Left lobe of liver (tissue), 2 donors: ENCODE results near the gene XKR3. TPM values are rescaled to one million over a fixed set of nuclear protein-coding genes. Genes with fewer than 3 reads are reported as not detected.
"Not testable (repeated sequence)": the region's sequence is repeated elsewhere in the genome, so short reads cannot be mapped to it uniquely, and the experiment has no call there.

ENCODE experiments used
- ATAC-seq: fragments of 200-7000 bp; cut with Tn5 transposase; one replicate; pipeline ENCODE4 v1.9.1; 2020; ENCODE audit warnings: mild to moderate bottlenecking, moderate library complexity
- DNase-seq: peaks from one replicate; pipeline ENCODE4 v3.0.0-alpha.2; 2020; ENCODE audit warnings: low spot score
- total RNA-seq: library from RNA; stranded (reverse); gene quantifications from one replicate; pipeline ENCODE4 v1.2.1, GENCODE V29; 2021
- donor health status: DM: no; HTN: no; CAD: no; lungs with moderate emphysema.
- donor health status: DM: no; HTN: yes; CAD: no.

The XKR3 gene
- not detected for total RNA-seq

DNA sequence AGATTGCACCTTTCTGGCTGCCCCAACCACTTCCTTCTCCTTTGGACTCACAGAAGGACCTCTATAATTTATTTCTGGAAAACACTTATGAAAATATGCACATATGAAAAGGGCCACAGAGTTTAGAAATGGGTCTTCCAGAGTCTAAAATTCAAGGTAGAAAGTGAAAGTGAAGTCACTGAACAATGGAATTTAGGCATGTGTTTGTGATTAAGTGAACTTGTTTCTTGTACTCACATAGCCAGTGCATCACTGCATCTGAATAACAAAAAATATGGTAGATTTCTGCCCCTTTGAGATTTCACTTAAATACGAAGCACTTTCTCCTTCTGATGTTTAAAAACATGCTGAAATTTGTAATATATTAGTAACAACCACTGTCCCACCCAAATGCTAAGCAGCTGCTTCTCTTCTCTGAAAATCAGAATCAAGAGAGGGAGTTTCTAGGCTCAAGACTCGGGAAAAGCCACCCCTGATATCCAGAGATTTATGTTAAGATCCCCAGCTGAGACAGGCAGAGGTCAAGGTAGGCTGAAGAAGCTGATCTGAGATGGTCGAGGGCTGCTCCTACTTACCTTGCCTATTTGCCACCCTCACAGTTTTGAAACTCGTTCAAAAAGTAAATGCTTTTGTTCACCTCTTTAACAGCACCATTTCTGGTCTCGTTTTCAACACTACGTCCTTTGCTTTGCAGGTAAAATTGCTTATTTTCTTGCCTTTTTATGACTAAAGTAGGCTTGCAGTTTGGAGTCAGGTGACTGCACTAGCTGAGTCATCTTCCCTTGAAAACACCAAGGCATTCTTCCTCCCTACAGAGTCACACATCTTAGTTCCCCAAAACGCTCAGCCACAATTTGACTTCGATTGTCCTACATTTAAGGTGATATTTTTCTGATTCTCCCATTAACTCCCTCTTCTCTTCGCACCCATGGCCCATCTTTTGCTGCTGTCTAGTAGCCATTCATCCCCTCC is at the start of gene XKR3:
Gene XKR3 (minus strand): TSS at position 696 of the 972 bp plus-strand sequence. CDS start 17,338 bp downstream, outside the sequence.
- ATAC-seq (no peak), DNase-seq (no peak)

DNA sequence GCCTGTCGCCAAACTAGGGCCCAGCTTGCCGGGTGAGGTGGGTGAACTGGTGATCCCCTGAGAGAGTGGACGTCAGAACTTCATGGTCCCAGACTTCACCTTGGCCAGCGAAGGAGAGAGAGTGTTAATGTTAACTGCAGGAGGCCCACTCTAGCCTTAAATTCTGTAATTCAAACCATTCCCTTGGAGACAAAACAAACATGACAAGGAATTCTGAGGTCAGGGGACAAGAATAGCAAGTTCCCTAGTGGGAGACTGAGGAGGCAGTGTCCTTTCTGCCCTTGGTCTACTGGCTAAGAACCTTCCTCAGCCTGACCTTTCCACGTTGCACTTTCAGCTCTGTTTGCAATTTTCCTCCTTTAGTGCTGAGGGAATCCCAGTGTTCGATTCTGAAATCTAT is 44.4 kb upstream of the XKR3 start:
- not testable (repeated sequence) for ATAC-seq, DNase-seq

DNA sequence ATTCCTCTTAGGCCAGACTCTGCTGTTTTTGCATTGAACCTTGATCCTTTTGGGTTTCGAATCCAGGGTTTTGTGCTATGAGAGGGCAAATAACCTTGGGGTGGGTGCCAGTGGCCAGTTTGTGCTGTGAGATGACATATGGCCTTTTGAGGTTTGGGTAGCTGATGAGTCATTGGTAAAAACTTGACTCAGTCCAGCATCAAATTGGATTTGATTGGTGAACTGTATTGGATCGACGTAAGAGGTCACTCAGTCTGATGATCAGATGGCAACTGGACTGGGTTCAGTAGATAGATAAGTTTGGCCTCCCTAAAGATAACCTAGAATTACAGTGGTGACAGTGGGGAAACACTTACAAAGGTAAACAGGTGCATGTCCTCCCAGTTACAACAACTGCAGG is 41.0 kb upstream of the XKR3 start:
- DNase-seq, result no peak
- ATAC-seq, result no peak

DNA sequence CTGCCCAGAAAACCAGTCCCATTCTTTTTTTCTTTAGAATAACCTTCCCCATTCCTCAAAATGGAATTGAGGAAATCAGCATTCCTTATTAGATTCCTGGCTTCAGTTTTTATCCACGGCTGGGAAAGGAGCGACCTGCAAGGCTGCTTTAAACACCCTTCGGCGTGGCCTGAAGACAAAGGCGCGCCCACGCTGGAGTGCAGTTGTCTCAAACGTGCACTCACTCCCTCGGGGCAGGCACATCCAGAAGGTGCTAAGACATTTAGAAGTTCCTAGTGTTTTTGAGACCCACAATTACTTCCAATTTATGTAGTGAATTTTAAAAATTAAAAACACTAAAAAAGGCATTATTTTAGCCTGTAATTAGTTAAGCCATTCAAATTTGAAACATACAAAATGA is 31.6 kb upstream of the XKR3 start:
- DNase-seq, ATAC-seq: not testable (repeated sequence)

DNA sequence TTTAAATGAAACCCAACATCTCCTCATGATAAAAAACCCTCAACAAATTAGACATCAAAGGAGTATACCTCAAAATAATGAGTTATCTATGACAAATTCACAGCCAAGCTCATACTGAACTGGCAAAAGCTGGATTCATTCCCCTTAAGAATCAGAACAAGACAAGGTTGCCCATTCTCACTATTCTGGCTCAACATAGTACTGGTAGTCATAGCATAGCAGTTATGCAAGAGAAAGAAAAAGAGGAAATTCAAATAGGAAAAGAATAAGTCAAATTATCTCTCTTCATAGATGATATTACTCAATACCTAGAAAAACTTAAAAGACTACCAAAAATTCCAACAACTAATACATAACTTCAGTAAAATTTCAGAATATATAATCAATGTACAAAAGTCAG is 29.4 kb upstream of the XKR3 start:
- ATAC-seq (no peak), DNase-seq (no peak)

DNA sequence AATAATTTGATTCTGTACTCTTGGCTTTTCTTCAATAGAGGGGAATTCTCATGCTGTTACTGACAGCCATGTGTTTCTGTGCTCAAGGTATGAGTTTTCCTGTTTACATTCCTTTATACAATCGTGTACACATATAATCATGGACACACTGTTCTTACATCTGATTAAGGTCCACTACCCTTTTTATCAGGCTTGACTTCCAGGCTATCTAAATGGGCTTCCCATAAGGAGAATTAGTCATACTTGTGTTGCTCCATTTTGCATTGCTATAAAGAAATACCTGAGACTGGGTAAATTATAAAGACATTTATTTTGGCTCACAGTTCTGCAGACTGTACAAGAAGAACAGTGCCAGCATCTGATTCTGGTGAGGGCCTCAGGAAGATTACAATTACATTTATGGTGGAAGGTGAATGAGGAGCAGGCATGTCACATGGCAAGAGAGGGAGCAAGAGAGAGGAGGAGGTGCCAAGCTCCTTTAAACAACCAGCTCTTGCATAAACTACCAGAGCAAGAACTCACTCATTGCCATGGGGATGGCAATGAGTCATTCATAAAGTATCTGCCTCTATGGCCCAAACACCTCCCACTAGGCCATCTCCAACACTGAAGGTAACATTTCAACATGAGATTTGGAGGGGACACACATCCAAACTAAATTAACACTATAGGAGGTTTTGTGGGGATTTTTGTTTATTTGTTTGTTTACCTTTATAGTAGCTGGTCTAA is 26.2 kb upstream of the XKR3 start:
- not testable (repeated sequence) for DNase-seq, ATAC-seq

DNA sequence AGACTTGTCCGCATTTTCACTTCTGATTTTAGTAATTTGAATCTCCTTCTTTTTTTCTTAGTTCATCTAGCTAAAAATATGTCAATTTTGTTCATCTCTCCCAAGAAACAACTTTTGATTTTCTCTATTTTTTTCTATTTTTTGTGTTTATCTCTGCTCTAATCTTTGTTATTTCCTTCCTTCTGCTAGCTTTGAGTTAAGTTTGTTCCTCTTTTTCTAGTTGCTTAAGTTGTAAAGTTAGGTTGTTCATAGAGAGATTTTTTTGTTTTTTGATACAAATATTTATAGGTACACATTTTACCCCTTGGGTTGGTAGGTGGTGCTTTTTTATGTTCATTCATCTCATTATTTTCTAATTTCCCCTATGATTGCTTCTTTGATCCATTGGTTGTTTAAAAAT is 22.1 kb upstream of the XKR3 start:
- no peak for ATAC-seq
- DNase-seq, result no peak

DNA sequence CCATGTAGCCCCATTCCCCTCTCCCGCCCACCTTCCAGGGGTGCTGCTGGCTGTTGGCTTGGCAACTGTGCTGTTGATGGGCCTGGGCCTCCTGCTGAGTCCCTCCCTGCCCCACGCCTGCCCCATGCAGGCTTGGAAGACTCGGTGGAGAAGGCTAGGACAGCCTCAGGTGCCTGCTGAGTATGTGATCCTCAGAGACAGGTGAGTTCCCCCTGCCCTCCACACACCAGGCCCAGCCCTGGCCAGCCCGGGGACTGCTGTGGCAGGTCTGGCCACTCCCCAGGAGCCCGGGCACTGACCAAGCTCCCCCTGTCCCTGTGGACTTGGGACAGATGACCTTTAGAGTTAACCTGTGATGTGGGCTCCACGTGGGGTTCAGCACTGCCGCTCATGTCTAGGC is 20.7 kb upstream of the XKR3 start:
- no peak for ATAC-seq
- DNase-seq, result no peak

DNA sequence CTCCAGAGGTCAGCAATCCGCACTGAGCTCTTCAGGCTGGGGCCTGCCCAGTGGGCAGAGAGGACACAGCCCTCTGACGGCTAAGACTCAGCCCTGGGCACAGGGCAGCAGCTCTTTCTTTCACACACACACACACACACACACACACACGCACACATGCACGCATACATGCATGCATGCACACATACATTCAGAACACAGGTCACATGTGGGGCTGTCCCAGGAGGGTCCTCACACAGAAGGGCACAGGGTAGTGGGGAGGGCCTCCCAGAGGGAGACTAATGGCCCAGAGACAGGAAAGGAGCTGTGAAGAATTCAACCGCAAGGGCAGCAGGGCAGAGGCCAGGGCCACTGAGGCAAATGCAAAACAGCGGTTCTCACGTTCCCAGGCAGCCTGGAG is 20.3 kb upstream of the XKR3 start:
- no peak for DNase-seq
- no peak for ATAC-seq

DNA sequence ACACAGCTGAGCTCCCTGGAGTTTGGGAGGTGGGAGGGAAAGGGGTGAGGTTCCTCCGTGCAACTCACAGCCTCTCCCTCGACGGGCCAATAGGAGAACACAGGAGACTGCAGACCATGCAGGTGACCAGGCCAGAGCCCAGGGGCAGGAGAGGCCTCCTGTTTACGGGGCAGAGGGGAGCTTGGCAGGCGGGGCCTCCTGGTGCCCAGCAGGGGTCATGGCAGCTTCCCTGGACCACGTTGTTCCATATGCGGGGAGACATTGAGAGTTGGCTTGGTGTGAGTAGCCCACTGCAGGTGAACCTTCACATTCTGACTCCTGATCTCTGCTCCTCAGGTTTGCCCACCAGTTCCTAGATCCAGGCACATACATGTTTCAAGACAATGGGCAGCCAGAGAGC is 19.3 kb upstream of the XKR3 start:
- ATAC-seq (no peak), DNase-seq (no peak)

DNA sequence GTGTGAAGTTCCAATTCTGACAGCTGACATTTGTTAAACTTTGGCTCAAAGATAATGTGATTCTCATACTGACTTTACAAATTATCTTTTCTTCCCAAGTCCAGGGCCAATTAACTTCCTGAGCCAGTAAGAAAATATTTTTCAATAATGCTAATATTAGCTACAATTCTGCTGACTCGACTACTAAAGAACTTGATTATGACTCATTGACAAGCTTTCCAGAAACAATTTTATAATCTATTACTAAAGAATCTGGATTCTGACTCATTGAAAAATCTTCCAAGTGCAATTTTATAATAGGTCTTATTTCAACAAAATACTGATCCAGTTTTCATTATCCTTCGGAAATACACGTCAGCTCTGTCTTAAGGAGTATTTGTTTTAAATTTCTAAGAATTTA is 12.9 kb upstream of the XKR3 start:
- ATAC-seq (no peak), DNase-seq (no peak)

DNA sequence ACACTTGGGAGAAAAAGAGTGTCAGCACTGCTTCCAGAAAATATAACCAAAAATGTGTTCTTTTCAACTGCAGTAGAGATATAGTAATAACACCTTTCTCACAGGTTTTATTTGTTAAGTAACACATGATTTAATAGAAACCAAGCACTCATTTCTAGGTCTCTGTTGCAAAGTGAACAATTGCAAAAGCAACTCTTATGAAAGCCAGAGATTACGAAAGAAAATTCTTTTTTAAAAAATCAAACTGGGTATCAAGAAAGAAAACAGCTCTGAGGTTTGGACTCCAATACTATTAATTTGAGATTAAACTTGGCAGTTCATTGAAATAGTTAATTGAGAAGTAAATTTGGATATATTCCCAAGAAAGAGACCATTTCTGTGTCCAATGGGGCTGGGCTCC is 9.8 kb upstream of the XKR3 start:
- ATAC-seq (no peak), DNase-seq (no peak)

DNA sequence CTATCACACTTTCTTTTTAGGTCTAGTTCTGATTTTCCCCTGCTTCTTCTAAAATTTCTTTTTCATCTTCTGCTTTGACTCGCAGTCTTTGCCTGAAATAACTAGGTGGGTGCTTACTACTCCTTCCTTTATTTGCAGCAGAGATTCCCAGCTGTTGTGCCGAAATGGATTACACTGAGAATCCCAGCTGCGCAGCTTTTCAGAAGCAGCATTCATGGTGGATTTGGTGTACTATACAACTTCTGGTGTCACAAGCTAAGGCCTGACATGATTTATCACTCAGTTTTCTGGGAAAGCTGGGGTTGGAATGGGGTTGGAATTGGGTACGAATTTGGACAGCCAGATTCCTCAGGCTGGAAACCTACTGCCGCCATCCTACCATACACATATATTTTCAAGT is 6.0 kb upstream of the XKR3 start:
- DNase-seq (no peak), ATAC-seq (no peak)

DNA sequence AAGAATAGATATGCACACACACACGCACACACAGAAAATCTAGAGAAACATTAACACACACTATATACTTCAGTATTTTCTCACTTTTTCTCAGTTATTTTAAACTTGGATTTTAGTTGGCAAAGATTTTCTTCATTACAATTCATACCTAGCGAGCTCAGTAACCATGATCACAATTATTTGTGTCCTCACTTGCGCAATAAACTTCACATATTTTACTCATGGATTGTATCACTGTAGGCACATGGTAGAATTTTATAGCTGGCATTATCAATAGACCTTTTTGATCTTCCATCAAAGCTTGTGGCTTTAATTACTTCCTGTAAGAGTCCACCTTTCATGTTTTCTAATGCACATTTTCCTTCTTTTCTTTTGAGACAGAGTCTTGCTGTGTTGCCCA is 4.8 kb upstream of the XKR3 start:
- ATAC-seq, result no peak
- no peak for DNase-seq

DNA sequence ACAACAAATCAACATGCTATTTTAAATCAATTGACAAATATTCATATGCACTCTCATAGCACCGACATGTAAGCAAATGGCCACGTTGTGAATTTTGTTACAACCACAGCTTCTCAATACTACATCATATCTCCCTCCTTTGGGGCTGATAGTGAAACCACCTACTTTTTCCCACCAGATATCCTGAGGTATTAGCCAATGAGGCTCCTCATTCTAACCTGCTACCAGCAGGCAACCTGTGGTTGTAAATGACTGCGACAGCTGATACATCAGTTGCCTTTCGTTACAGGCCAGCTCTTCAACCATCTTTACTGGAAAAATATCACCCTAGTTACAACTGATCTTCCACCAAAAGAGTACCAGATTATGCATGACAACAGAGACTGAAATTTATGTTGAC is 3.7 kb upstream of the XKR3 start:
- DNase-seq (no peak), ATAC-seq (no peak)

DNA sequence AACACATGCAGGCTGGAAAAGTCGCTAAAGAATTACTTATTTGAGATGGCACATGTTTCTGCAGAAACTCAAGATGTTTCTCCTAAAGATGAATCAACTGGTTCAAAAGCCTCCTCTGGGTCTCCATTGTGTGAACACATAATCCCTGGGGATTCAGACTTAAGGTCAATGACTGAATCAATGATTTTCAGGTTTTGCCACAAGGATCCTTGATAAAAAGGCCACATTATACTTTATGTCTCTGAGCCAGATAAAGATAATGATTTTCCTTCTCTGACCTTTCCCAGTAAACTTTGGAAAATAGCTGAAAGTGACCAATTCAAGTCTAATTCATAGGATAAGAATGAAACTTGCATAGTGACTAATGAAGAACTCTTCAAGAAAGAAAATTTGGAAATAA is 2.3 kb upstream of the XKR3 start:
- DNase-seq, result no peak
- no peak for ATAC-seq

DNA sequence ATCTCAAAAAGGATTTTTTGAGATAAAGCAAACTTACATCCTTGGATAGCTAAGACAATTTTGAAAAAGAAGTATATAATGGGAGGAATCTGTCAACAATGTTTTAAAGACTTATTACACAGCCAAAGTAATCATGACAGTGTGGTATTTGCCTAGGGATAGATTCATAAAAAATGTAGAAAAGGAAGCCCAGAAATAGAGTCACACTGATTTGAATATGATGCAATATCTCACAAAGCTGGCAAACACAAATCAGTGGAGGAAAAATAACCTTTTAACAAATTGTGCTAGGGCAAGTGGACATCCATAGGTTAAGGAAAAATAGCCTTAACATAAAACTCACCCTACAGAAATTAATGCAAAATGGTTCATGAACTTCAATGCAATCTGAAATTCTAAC is 6.0 kb downstream of the XKR3 start:
- DNase-seq (no peak), ATAC-seq (no peak)

DNA sequence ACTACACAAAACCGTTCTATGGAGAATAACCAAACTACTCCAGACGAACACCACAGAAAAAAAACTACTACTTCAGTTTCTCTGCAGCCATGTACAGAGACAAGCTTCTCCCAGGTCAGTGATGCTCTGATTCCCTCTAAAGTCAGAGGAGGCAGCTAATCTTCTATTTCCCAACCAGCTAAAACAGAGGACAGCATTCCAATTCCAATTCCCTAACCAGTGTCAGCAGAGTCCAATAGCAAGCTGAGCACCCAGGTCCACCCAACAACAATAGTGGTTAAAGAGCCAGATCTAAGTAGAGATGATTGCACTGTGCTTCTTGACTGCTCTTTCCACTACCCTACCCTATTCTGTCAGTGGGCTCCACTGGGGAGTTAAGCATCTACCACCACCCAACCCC is 6.7 kb downstream of the XKR3 start:
- ATAC-seq (no peak), DNase-seq (no peak)

DNA sequence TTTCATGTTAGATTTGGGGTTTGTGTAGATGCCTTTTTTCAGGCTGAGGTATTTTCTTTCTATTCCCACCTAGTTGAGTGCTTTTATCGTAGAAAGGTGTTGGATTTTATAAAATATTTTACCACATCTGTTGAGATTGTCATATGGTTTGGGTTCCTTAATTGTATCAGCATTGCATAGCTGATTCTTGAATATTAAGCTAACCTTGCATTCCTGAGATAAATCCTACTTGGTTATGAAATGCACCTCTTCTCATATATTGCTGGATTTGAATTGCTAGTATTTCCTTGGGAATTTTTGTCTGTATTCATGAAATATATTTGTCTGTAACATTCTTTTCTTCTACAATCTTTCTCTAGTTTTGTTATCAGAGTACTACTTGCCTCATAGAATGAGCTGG is 10.1 kb downstream of the XKR3 start:
- no peak for ATAC-seq
- no peak for DNase-seq

DNA sequence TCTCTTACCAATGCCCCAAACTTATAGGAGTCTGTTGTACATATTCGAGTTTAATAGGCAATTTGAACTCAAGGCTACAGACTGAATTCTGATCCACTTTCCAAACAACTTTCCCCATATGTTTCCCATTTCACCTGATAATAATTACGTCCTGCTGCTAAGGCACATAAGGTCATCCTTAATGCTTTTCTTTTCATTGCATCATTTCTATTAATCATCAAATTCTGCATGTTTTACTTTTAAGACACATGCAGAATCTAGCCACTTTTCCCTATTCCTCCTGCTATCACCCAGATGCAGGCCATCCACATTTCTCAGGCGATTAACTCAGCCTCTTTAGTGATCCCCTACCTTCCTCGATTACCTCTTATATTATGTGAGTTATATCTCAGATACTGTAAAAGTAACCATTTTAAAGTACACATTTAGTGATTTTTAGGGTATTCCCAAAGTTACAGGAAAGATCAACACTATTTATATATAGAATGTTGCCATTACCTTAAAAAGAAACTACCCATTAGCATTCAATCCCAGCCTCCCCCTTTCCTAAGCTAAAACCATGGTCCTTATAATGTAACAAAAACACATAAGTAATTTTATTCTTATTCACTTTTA is 14.9 kb downstream of the XKR3 start:
- ATAC-seq, result no peak

DNA sequence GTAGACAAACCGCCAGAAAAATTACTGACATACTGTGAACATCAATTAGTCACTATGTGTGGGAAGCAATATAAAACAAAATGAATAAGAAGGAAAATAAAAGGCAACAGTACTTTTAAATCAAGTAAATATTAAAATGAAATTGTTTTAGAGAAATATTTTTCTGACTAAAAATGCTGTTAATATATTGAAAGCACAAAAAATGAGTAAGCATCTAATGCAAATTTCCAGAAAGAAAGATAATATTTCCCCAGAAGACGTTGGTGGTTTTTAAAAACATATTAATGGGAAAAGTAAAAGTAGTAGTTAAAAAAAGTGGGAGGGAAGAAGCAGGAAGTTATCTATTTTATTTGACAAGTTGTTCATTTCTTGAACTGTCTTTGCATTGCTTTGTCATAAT is 16.5 kb downstream of the XKR3 start:
- no peak for DNase-seq
- ATAC-seq, result no peak

More for the DNA sequence above, 14.9 kb downstream of the XKR3 start:
- no peak for DNase-seq

DNA sequence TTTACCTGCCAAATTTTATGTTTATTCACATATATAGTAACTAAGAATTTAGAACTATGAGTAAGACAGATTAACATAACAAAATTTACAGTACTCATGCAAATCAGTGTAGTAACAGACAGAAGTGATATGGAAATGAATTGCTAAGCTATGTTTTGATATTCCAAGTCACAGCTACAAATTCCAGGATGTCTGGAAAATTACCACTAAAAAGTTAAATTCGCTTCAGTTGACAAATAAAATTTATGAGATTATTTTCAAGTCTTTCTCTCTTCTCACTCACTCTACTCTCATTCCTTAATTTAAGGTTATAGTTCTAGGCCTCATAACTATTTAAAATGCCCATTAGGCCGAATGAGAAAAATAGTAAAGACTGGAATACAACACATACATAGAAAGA is 18.1 kb downstream of the XKR3 start:
- ATAC-seq (no peak), DNase-seq (no peak)
